Smooth muscle cell (in vitro differentiated cells): Measurements from ENCODE around the gene NHS. TPM values are rescaled to one million over a fixed set of nuclear protein-coding genes. Genes with fewer than 3 reads are reported as not detected.

ENCODE experiments used
- DNase-seq: peaks from one replicate; lab custom pipeline; 2025; ENCODE audit not compliant: unreplicated experiment; lab: John Stamatoyannopoulos, UW
- H2AFZ ChIP-seq: fragments of 200-600 bp; sonication (generic); 2 replicates; pipeline ENCODE4 v1.6.0; 2016; ENCODE audit warnings: antibody characterized with exemption, low read depth, mild to moderate bottlenecking
- H3F3A ChIP-seq: fragments of 200-600 bp; sonication (generic); 2 replicates; pipeline ENCODE4 v1.6.0; 2017; ENCODE audit warnings: antibody characterized with exemption, low read depth
- H3K27ac ChIP-seq: fragments of 200-600 bp; sonication (generic); 2 replicates; pipeline ENCODE4 v1.5.1; 2016; ENCODE audit warnings: low read depth, mild to moderate bottlenecking
- H3K27me3 ChIP-seq: fragments of 200-600 bp; sonication (generic); 2 replicates; pipeline ENCODE4 v1.6.1; 2016; ENCODE audit warnings: low read depth, mild to moderate bottlenecking
- H3K36me3 ChIP-seq: fragments of 200-600 bp; sonication (generic); 2 replicates; pipeline ENCODE4 v1.5.1; 2016; ENCODE audit warnings: low read depth
- H3K4me1 ChIP-seq: fragments of 200-600 bp; sonication (generic); 2 replicates; pipeline ENCODE4 v1.5.1; 2016; ENCODE audit warnings: low read depth
- H3K4me2 ChIP-seq: fragments of 200-600 bp; sonication (generic); 2 replicates; pipeline ENCODE4 v1.6.0; 2016; ENCODE audit warnings: mild to moderate bottlenecking
- H3K4me3 ChIP-seq: fragments of 200-600 bp; sonication (generic); 2 replicates; pipeline ENCODE4 v1.5.1; 2016; ENCODE audit warnings: mild to moderate bottlenecking
- H3K79me2 ChIP-seq: fragments of 200-600 bp; sonication (generic); 2 replicates; pipeline ENCODE4 v1.6.0; 2016; ENCODE audit warnings: low read depth, mild to moderate bottlenecking
- H3K9ac ChIP-seq: fragments of 200-600 bp; sonication (generic); 2 replicates; pipeline ENCODE4 v1.6.0; 2016; ENCODE audit warnings: low read depth
- H3K9me3 ChIP-seq: fragments of 200-600 bp; sonication (generic); replicated peaks from 2 replicates; pipeline ENCODE4 v1.5.1; 2016; ENCODE audit warnings: low read depth
- H4K20me1 ChIP-seq: fragments of 200-600 bp; sonication (generic); 2 replicates; pipeline ENCODE4 v1.6.0; 2016; ENCODE audit warnings: low read depth
- WGBS: methylation state at CpG from one replicate; pipeline ENCODE4 v1.1.7; 2016; ENCODE audit warnings: low lambda C conversion rate; 5-methylcytosine and 5-hydroxymethylcytosine counted together
- polyA plus RNA-seq: library from polyadenylated mRNA; unstranded; fragments of >200 nt; fragmentation: Nextera tagmentation; extraction: Ambion mirVana; gene quantifications from 2 replicates; pipeline ENCODE4 v1.2.1, GENCODE V29; 2016
- total RNA-seq: library from RNA; depleted of rRNA; stranded (reverse); fragments of >200 nt; gene quantifications from 2 replicates; pipeline ENCODE4 v1.2.3, GENCODE V29; 2014
- TF ChIP-seq, protein P1 (sequence below): fragments of 200-600 bp; sonication (generic); IDR thresholded peaks from 2 replicates; pipeline ENCODE4 v1.5.1; 2017; ENCODE audit warnings: borderline replicate concordance, mild to moderate bottlenecking, antibody characterized with exemption; ENCODE audit not compliant: insufficient read depth, poor library complexity, severe bottlenecking

Gene NHS
- total and polyA plus RNA-seq, 2 experiments from 2014 or later = 2.6 to 9.6 TPM

DNA sequence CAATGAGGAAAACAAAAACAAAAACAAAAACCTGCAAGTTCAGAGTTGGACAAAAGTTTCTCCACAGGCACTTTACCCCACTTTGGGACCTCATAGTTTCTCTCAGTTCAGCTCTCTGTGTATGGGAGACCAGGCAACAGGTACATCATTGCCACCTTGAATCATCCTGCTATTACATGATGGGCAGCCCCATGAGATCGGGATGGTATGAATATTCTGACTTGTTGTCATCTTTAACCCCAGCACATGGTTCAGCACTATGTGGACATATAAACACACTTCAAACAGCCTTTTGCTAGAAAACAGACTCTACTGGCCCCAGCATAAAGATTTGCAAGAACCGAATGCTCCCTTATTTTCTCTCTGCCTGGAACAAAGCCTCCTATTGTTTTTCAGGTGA lies 185.4 kb downstream of the NHS start:
- no peak for DNase-seq
- Histone ChIP-seq H3K4me2 (peak overlapping the region; percentile 58), H3K79me2 (no peaks in the 10 kb centered on the region), H3K9ac (no peak overlapping the region), H4K20me1 (no peaks in the 10 kb centered on the region), H3F3A (no peaks in the 10 kb centered on the region), H3K4me3 (no peak overlapping the region), H3K9me3 (no peaks in the 10 kb centered on the region), H3K36me3 (no peaks in the 10 kb centered on the region), H3K27ac (peak overlapping the region; percentile 65), H2AFZ (no peak overlapping the region), H3K27me3 (no peaks in the 10 kb centered on the region), H3K4me1 (peaks cover 7% of the 10 kb centered on the region)
- WGBS = 48% methylated on average over 2 of the region's 2 CpGs
- TF ChIP-seq, protein P1, sequence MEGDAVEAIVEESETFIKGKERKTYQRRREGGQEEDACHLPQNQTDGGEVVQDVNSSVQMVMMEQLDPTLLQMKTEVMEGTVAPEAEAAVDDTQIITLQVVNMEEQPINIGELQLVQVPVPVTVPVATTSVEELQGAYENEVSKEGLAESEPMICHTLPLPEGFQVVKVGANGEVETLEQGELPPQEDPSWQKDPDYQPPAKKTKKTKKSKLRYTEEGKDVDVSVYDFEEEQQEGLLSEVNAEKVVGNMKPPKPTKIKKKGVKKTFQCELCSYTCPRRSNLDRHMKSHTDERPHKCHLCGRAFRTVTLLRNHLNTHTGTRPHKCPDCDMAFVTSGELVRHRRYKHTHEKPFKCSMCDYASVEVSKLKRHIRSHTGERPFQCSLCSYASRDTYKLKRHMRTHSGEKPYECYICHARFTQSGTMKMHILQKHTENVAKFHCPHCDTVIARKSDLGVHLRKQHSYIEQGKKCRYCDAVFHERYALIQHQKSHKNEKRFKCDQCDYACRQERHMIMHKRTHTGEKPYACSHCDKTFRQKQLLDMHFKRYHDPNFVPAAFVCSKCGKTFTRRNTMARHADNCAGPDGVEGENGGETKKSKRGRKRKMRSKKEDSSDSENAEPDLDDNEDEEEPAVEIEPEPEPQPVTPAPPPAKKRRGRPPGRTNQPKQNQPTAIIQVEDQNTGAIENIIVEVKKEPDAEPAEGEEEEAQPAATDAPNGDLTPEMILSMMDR = no peak

DNA sequence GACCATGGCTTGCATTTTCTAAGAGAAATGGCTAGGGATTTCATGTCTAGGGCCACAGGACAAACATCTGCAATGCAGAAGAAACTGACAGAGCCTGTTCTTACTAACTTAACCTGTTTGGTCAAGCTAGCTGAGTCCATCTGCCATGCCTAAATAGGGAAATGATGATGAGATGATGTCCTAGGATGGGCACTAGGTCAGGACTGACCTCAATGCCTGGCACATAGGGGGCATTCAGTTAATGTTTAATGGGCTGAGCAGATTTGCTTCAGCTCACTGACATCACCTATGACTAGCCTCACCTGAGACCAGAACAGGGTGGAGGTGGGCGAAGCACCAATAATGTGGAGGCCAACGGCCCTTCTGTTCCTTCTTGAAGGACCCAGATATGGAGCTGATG lies 188.1 kb downstream of the NHS start:
- H3K9me3 ChIP-seq = no peaks in the 10 kb centered on the region
- H2AFZ ChIP-seq = no peak overlapping the region
- no peak for DNase-seq
- no peak overlapping the region for H3K4me2 ChIP-seq
- no peaks in the 10 kb centered on the region for H3K79me2 ChIP-seq
- TF ChIP-seq, protein P1 = no peak
- H3K4me3 ChIP-seq = no peak overlapping the region
- H3K36me3 ChIP-seq = no peaks in the 10 kb centered on the region
- H3K9ac ChIP-seq = no peak overlapping the region
- H3F3A ChIP-seq = no peaks in the 10 kb centered on the region
- peaks cover 7% of the 10 kb centered on the region for H3K4me1 ChIP-seq
- no peaks in the 10 kb centered on the region for H4K20me1 ChIP-seq
- WGBS = 70% methylated on average over 2 of the region's 2 CpGs
- no peak overlapping the region for H3K27ac ChIP-seq
- H3K27me3 ChIP-seq = no peaks in the 10 kb centered on the region

DNA sequence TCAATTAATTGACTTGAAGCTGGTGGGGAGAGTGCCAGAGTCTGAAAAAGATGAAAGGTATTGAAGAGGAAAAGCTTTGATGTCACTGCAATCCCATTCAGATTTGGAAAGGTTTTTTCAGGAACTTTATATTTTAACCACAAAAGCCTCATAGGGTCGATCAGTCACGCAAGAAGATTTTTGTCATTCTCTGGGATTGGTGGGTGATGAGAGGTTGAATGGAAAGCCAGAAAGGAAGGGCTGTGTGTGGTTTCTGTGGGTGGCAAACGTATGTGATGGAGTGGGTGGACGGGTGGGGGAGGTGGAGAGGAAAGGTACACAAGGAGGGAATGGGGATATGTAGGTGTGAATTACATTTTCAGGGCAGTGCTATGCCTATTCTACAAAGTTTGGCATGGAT lies 188.5 kb downstream of the NHS start:
- Histone ChIP-seq H3K9ac (no peak overlapping the region), H3F3A (no peaks in the 10 kb centered on the region), H4K20me1 (no peaks in the 10 kb centered on the region), H3K79me2 (no peaks in the 10 kb centered on the region), H3K4me1 (peaks cover 7% of the 10 kb centered on the region), H3K4me3 (no peak overlapping the region), H3K27ac (no peak overlapping the region), H3K4me2 (no peak overlapping the region), H2AFZ (no peak overlapping the region), H3K9me3 (no peaks in the 10 kb centered on the region), H3K36me3 (no peaks in the 10 kb centered on the region), H3K27me3 (no peaks in the 10 kb centered on the region)
- WGBS = 36% methylated on average over 4 of the region's 4 CpGs
- no peak for DNase-seq
- TF ChIP-seq, protein P1 = no peak

DNA sequence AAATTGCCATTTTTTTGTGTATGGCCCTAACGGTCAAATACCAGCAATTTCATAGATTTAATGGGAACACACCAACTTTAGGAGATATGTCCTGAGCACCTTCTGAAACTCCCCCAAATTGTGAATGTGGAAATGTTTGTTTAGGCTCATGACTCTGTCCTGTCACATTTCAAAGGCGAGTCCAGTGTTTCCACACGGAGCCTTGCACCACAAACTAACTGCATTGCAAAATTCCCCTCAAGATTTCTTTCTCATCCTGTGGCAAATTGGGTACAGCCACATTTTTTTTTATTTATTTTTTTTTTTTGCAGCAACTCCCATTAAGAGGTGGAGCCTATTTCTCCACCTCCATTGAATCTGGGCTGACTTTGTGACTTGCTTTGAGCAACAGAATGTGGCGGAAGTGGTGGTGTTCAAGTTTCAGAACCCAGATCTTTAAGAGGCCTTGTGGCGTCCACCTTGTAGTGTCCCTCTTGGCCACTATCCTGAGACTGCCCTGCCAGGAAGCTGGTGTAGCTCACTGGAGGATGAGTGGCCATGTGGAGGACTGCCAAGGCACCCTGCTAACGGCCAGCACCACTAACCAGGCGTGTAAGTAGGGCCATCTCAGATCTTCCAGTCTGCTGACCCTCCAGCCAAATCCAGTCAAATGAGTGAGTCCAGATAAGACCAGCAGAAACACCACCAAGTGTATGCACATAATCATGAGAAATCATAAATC lies 189.8 kb downstream of the NHS start:
- no peak overlapping the region for H3K4me2 ChIP-seq
- peaks cover 1% of the 10 kb centered on the region for H3K4me1 ChIP-seq
- H3K36me3 ChIP-seq = no peaks in the 10 kb centered on the region
- no peaks in the 10 kb centered on the region for H3K9me3 ChIP-seq
- H3K4me3 ChIP-seq = no peak overlapping the region
- H3K79me2 ChIP-seq = no peaks in the 10 kb centered on the region
- H3K27me3 ChIP-seq = no peaks in the 10 kb centered on the region
- 70% methylated on average over 7 of the region's 7 CpGs for WGBS
- DNase-seq = no peak
- H3K27ac ChIP-seq = no peak overlapping the region
- no peaks in the 10 kb centered on the region for H4K20me1 ChIP-seq
- H3K9ac ChIP-seq = no peak overlapping the region
- TF ChIP-seq, protein P1 = no peak
- no peak overlapping the region for H2AFZ ChIP-seq
- no peaks in the 10 kb centered on the region for H3F3A ChIP-seq
